Uterus (tissue), 4 donors: ENCODE data around the gene WNT9A. TPM values are rescaled to one million over a fixed set of nuclear protein-coding genes. Genes with fewer than 3 reads are reported as not detected.

Experiments used
- DNase-seq, 2 donors: peaks; one replicate each; pipeline ENCODE4 v3.0.0-alpha.2; 2019 to 2020
- H3K27ac ChIP-seq, 2 donors: fragments of 200-600 bp; sonication (generic); 1 replicate in 1 of 2; 2 replicates in 1 of 2; pipeline ENCODE4 v1.5.1; 2016 to 2018
- H3K27me3 ChIP-seq, 2 donors: fragments of 200-600 bp; sonication (generic); one replicate each; pipeline ENCODE4 v1.5.1; 2018 to 2019; ENCODE audit warnings: control low read depth in 1 of 2
- H3K36me3 ChIP-seq, 2 donors: fragments of 200-600 bp; sonication (generic); one replicate each; pipeline ENCODE4 v1.5.1; 2019; ENCODE audit warnings: control low read depth in 1 of 2
- H3K4me1 ChIP-seq, 2 donors: fragments of 200-600 bp; sonication (generic); one replicate each; pipeline ENCODE4 v1.5.1; 2018 to 2019; ENCODE audit warnings: control low read depth in 1 of 2
- H3K4me3 ChIP-seq, 2 donors: fragments of 200-600 bp; sonication (generic); 1 replicate in 1 of 2; 2 replicates in 1 of 2; pipeline ENCODE4 v1.5.1; 2018 to 2019; ENCODE audit warnings: mild to moderate bottlenecking in 1 of 2
- H3K9me3 ChIP-seq, 2 donors: fragments of 200-600 bp; sonication (generic); one replicate each; pipeline ENCODE4 v1.5.1; 2019; ENCODE audit warnings: control low read depth in 1 of 2
- POLR2A ChIP-seq, 2 donors: fragments of 450-650 bp; IDR thresholded peaks; one replicate each; pipeline ENCODE4 v1.6.1; 2016; ENCODE audit warnings: antibody characterized with exemption in 2 of 2, mild to moderate bottlenecking in 1 of 2, moderate library complexity in 1 of 2
- intact Hi-C: fragments of 100-400 bp; cut with DNase I; formaldehyde crosslinking; loops from one replicate; pipeline ENCODE4 v1.15.1; 2023; ENCODE audit warnings: low total_unique reads
- total RNA-seq, 4 donors: library from RNA; depleted of rRNA in 3 of 4; stranded (reverse); fragments of >200 nt in 3 of 4; gene quantifications; one replicate each; pipeline versions ENCODE4 v1.1.0 to v1.2.4, GENCODE V29; 2014 to 2023
- TF ChIP-seq, protein P1 (sequence below), 4 experiments: fragments of 200-600 bp in 2 of 4; fragments of 450-650 bp in 2 of 4; sonication (generic) in 2 of 4; IDR thresholded peaks; one replicate each; pipeline ENCODE4 v1.5.1; 2016 to 2019; ENCODE audit warnings: antibody characterized with exemption in 4 of 4, mild to moderate bottlenecking in 2 of 4, moderate library complexity in 1 of 4
- donor health status: DM: yes; HTN: yes; CAD: no.

Gene WNT9A
- total RNA-seq, 4 donors from 2014 or later: 2.4 to 6.8 (median 4.4) TPM; not detected in 1

DNA sequence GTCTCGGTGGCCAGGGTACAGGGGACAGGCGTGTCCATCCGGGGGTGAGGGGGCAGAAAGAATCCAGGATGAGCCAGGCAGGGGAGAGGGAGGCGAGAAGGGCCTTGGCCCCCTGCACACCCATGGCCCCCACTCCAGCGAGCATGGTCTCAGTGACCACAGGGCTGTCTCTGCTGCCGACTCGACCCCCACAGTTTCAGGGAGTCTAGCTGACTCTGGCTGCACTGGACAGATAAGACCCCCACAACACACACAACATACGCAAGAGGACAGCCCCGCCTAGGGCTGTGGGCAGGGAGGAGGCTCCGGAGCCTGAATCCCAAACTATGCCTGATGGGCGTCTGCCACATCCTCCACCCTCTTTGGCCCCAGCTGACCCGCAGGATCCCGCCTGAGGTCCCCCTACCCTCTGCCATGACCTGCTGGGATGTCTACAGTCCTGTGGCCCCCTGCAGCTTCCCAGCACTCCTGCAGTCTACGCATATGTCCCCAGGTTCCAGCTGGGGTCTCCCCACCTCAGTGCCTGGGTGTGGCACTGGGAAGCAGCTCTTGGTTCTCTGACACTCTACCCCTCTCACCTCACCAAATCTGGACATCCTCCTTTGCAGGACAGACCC lies 22.0 kb downstream of the WNT9A start:
- H3K36me3 ChIP-seq: no peaks in the 10 kb centered on the region
- no peak overlapping the region for H3K4me3 ChIP-seq
- no peak overlapping the region for H3K27ac ChIP-seq
- DNase-seq: no peak
- H3K9me3 ChIP-seq: no peaks in the 10 kb centered on the region
- H3K27me3 ChIP-seq: no peaks in the 10 kb centered on the region
- intact Hi-C loops: no loop called here
- TF ChIP-seq POLR2A (IDR thresholded peaks at IDR 0.05): no peak
- TF ChIP-seq, protein P1, sequence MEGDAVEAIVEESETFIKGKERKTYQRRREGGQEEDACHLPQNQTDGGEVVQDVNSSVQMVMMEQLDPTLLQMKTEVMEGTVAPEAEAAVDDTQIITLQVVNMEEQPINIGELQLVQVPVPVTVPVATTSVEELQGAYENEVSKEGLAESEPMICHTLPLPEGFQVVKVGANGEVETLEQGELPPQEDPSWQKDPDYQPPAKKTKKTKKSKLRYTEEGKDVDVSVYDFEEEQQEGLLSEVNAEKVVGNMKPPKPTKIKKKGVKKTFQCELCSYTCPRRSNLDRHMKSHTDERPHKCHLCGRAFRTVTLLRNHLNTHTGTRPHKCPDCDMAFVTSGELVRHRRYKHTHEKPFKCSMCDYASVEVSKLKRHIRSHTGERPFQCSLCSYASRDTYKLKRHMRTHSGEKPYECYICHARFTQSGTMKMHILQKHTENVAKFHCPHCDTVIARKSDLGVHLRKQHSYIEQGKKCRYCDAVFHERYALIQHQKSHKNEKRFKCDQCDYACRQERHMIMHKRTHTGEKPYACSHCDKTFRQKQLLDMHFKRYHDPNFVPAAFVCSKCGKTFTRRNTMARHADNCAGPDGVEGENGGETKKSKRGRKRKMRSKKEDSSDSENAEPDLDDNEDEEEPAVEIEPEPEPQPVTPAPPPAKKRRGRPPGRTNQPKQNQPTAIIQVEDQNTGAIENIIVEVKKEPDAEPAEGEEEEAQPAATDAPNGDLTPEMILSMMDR (IDR thresholded peaks at IDR 0.05): no peak
- no peaks in the 10 kb centered on the region for H3K4me1 ChIP-seq

DNA sequence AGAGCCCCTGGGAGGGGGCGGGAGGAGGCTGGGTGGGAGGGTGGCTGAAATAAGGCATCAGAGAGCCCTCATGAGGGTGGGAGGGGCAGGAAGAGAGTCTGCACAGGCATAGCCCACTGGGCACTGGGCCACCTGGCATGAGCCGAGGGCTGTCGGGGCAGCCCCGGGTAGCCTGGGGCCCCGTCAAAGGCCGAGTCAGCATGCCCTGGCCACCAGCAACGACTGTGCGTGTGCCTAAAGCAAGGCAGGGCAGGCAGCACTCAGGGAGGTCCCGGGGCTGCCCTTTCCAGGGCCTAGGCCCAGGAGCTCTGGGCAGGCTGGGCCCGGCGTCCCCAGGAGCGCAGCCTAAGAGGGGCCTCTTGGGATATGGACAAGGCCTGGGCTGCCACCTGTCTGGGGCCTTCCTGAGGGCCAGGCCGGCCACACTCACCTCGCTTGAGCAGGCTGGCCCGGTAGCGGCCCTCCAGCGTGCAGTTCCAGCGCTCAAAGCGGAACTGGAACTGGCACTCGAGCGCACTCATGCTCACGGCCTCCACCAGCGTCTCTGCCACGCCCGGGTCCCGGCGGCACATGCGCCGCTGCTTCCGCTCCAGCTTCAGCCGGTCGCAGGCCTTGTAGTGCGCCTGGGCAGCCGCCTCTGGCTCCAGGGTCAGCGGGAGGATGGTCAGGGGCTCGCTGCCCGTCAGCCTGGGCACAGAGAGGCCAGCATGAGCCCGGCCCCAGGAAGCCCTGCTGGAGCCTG lies 22.7 kb downstream of the WNT9A start:
- no peak for TF ChIP-seq POLR2A (IDR thresholded peaks at IDR 0.05)
- TF ChIP-seq, protein P1 (IDR thresholded peaks at IDR 0.05): no peak
- Histone ChIP-seq H3K27ac (no peak overlapping the region), H3K36me3 (no peaks in the 10 kb centered on the region), H3K9me3 (no peaks in the 10 kb centered on the region), H3K4me3 (no peak overlapping the region), H3K4me1 (no peaks in the 10 kb centered on the region), H3K27me3 (no peaks in the 10 kb centered on the region)
- no peak for DNase-seq
- intact Hi-C loops: no loop called here

DNA sequence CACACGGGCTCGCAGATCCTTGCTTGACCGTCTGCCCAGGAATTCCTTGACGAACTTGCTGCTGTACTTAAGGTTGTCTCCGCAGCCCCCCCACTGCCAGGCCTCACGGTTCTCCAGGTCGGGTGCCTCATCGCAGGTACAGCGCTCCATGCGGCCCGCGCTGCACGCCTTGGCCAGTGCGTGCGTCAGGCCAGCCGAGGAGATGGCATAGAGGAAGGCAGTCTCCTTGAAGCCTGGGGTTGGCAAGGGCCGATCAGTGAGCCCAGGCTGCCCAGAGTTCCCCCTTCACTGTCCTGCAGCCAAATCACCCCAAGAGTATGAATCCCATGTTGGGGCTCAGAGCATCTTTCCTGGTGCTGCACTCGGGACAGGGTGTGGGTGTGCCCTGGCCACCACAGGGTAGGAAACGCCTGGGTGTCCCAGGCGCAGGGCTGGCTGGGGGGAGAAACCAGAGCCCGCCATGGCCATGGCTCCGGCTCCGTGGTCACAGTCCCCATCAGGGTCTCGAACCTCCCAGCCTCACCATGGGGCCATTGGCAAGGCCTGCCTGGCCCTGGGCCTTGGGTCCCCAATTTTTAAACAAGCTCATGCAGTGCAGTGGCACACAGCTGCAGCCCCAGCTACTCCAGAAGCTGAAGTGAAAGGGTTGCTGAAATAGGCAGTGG lies 23.4 kb downstream of the WNT9A start:
- Histone ChIP-seq H3K4me3 (no peak overlapping the region), H3K27ac (no peak overlapping the region), H3K27me3 (no peaks in the 10 kb centered on the region), H3K4me1 (no peaks in the 10 kb centered on the region), H3K36me3 (no peaks in the 10 kb centered on the region), H3K9me3 (no peaks in the 10 kb centered on the region)
- intact Hi-C loops: no loop called here
- no peak for DNase-seq
- TF ChIP-seq, protein P1 (IDR thresholded peaks at IDR 0.05): no peak
- TF ChIP-seq POLR2A (IDR thresholded peaks at IDR 0.05): no peak

DNA sequence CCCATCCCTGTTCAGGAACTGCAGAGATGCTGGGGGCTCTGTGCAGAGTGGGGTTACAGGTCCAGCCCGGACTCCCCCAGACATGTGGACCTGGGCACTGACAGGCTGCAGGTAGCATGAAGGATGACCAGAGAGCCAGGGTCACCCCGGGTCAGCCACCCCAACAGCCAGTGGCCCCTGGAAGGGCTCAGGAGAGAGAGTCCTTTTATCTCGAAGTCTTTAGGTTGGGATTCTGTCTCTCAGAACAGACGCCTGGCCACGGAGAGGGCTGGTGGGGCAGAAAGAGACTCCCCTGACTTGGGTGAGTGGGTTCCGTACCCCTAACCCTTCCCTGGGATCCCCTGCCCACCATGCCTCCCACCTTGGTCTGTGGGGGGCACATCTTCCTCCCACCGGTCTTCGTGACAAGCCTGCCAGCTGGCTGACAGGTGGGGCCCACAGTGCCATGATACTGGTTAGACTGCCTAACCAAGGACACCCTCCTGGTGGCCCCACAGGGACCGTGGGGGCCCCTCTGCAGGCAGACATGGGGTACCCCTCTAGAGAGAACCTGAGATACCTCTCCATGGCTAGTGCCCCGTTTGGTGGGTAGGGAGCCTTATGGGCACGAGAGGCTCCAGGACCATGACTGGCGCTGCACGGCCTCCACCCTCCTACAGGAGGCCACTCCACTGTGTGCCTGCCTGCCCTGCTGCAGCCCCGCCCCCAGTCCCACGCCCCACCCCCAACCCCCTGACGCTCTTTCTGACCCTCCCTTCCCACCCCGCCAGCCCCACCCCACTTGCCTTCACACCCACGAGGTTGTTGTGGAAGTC lies 24.2 kb downstream of the WNT9A start:
- Histone ChIP-seq H3K9me3 (no peaks in the 10 kb centered on the region), H3K4me3 (no peak overlapping the region), H3K27ac (no peak overlapping the region), H3K27me3 (no peaks in the 10 kb centered on the region), H3K4me1 (no peaks in the 10 kb centered on the region), H3K36me3 (no peaks in the 10 kb centered on the region)
- intact Hi-C loops: no loop called here
- TF ChIP-seq, protein P1 (IDR thresholded peaks at IDR 0.05): no peak
- no peak for TF ChIP-seq POLR2A (IDR thresholded peaks at IDR 0.05)
- DNase-seq: no peak
